Esophagus squamous epithelium (tissue), 5 donors: ENCODE measurements around the gene CCR2. TPM values are rescaled to one million over a fixed set of nuclear protein-coding genes. Genes with fewer than 3 reads are reported as not detected.
A peak's percentile ranks its signal among the peaks of the same experiment; 100 is the strongest.
"Not testable (repeated sequence)": the region's sequence is repeated elsewhere in the genome, so short reads cannot be mapped to it uniquely, and the experiment has no call there.

Experiments used
- DNase-seq: peaks from one replicate; lab custom pipeline; 2025; lab: John Stamatoyannopoulos, UW
- H3K27ac ChIP-seq, 4 donors: fragments of 200-600 bp; sonication (generic); one replicate each; pipeline ENCODE4 v1.5.1; 2016 to 2019; ENCODE audit warnings: mild to moderate bottlenecking in 1 of 4
- H3K27me3 ChIP-seq, 4 donors: fragments of 200-600 bp; sonication (generic); 1 replicate in 3 of 4; 2 replicates in 1 of 4; pipeline versions ENCODE4 v1.5.1 to v1.6.0; 2017 to 2021; ENCODE audit warnings: antibody characterized with exemption in 1 of 4
- H3K36me3 ChIP-seq, 3 donors: fragments of 200-600 bp; sonication (generic); one replicate each; pipeline ENCODE4 v1.5.1; 2016 to 2019
- H3K4me1 ChIP-seq, 3 donors: fragments of 200-600 bp; sonication (generic); one replicate each; pipeline ENCODE4 v1.5.1; 2017 to 2019
- H3K4me3 ChIP-seq, 4 donors: fragments of 200-600 bp; sonication (generic); 1 replicate in 3 of 4; 2 replicates in 1 of 4; pipeline ENCODE4 v1.5.1; 2016 to 2019; ENCODE audit warnings: mild to moderate bottlenecking in 2 of 4, moderate library complexity in 1 of 4
- H3K9me3 ChIP-seq, 3 donors: fragments of 200-600 bp; sonication (generic); one replicate each; pipeline ENCODE4 v1.5.1; 2016 to 2019
- CTCF ChIP-seq, 6 experiments: fragments of 450-650 bp in 4 of 6; fragments of 200-600 bp in 2 of 6; sonication (generic) in 2 of 6; IDR thresholded peaks; one replicate each; pipeline ENCODE4 v1.5.1; 2016 to 2019; ENCODE audit warnings: antibody characterized with exemption in 6 of 6, mild to moderate bottlenecking in 4 of 6, moderate library complexity in 4 of 6
- POLR2A ChIP-seq, 4 donors: fragments of 450-650 bp; IDR thresholded peaks; one replicate each; pipeline ENCODE4 v1.6.1; 2017; ENCODE audit warnings: antibody characterized with exemption in 4 of 4, mild to moderate bottlenecking in 4 of 4, moderate library complexity in 3 of 4
- WGBS, 2 donors: methylation state at CpG; one replicate each; pipeline ENCODE4 v1.1.5; 2018; 5-methylcytosine and 5-hydroxymethylcytosine counted together
- intact Hi-C: fragments of 100-400 bp; cut with DNase I; formaldehyde crosslinking; loops from one replicate; pipeline ENCODE4 v1.15.0; 2022
- total RNA-seq, 4 donors: library from RNA; depleted of rRNA; stranded (reverse); fragments of >200 nt; gene quantifications; one replicate each; pipeline ENCODE4 v1.1.0, GENCODE V29; 2016
- donor health status: DM: yes; HTN: yes; CAD: no.

CCR2 gene
- total RNA-seq, 4 donors from 2014 or later: 0.40 to 6.0 (median 1.9) TPM

DNA sequence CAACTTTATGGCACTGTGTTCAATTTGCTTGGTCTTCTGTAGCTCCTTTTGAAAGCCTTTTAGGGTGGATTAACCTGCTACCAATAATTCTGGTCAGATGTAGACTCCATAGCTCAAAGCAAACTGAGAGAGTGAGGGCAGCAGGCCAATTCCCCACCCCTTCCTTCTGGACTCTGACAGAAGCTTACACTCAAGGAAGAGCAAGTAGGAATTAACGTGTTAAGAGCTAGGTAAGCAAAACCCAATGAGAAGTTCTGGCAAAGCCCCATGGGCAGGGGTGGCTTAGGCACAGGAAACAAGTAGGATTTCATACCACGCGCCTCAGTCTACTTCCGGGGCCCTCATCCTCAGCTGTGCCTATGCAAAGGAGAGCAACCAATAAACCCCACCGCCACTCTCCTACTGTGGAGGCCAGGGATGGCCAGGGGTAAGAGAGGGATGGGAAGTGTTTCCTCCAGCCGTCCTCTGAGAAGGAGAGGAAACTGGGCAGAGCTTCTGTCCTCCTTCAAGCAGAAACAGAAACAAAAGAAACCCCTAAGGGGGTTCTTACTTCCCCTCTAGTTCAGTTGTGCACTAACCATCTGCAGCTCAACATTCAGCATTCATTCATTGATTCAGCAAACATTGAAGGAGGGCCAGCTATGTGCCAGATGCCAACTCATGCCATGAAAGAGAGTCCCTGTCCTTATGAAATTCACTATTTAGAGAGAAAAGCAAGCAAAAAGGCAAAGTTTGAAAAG is 29.5 kb downstream of the CCR2 start:
- Histone ChIP-seq H3K27me3 (no peaks in the 10 kb centered on the region), H3K4me1 (peaks cover 7 to 54% (median 10%) of the 10 kb centered on the region in 3 donors), H3K9me3 (no peaks in the 10 kb centered on the region), H3K36me3 (no peaks in the 10 kb centered on the region), H3K27ac (no peak overlapping the region), H3K4me3 (no peak overlapping the region)
- WGBS, 2 donors: 41 to 50% methylated on average over 6 of the region's 6 CpGs
- no peak for TF ChIP-seq CTCF (IDR thresholded peaks at IDR 0.05)
- TF ChIP-seq POLR2A (IDR thresholded peaks at IDR 0.05): no peak
- DNase-seq: no peak
- intact Hi-C loops: no loop called here

DNA sequence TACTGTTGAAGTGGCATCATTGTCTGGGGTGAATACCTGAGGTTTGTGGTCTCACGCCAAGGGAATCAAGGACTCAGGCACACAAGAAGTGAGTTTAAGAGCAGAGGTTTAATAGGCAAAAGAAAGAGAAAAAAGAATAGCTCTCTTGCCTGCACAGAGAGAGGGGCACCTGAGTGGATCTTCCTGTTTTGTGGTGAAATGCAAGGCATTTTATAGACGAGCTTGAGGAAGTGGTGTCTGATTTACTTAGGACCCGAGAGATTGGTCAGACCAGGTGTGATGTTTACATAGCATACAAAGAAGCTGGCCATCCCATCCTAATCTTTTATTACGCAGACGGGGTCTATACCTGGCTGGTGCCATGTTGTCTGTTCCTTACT is 30.0 kb downstream of the CCR2 start:
- TF ChIP-seq CTCF (IDR thresholded peaks at IDR 0.05): no peak
- TF ChIP-seq POLR2A (IDR thresholded peaks at IDR 0.05): no peak
- no peak overlapping the region for H3K4me3 ChIP-seq
- intact Hi-C loops: no loop called here
- H3K27ac ChIP-seq: no peak overlapping the region
- H3K4me1 ChIP-seq: peaks cover 7 to 49% (median 10%) of the 10 kb centered on the region in 3 donors
- no peaks in the 10 kb centered on the region for H3K9me3 ChIP-seq
- no peaks in the 10 kb centered on the region for H3K36me3 ChIP-seq
- H3K27me3 ChIP-seq: no peaks in the 10 kb centered on the region
- 57 to 64% methylated on average over 5 of the region's 5 CpGs for WGBS, 2 donors
- no peak for DNase-seq

DNA sequence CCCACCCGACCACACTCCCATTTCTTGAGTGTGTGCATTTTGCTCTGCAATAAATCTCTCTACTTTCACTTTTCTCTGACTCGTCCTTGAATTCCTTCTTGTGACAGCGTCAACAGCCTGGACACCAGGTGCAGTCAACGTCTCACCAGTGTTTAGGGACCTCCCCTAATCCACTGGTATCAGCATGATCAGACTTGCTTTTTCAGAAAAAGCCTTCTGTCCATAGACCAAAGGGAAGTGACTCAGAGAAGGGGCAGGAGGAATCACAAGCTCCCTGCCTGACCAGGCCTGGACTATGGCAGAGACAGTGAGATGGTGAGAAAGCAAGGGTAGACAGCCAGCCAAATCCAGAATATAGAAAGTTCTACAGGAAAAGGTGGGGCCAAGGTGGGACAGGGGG is 32.3 kb downstream of the CCR2 start:
- no peaks in the 10 kb centered on the region for H3K36me3 ChIP-seq
- TF ChIP-seq POLR2A (IDR thresholded peaks at IDR 0.05): no peak
- TF ChIP-seq CTCF (IDR thresholded peaks at IDR 0.05): no peak
- no peak for DNase-seq
- intact Hi-C loops: no loop called here
- peaks cover 0 to 33% (median 10%) of the 10 kb centered on the region in 3 donors for H3K4me1 ChIP-seq
- peak overlapping the region in 1 of 4 donors; percentile 12 for H3K27ac ChIP-seq
- H3K4me3 ChIP-seq: no peak overlapping the region
- no peaks in the 10 kb centered on the region for H3K27me3 ChIP-seq
- H3K9me3 ChIP-seq: no peaks in the 10 kb centered on the region
- WGBS, 2 donors: 20 to 35% methylated on average over 2 to 4 of the region's 4 CpGs

DNA sequence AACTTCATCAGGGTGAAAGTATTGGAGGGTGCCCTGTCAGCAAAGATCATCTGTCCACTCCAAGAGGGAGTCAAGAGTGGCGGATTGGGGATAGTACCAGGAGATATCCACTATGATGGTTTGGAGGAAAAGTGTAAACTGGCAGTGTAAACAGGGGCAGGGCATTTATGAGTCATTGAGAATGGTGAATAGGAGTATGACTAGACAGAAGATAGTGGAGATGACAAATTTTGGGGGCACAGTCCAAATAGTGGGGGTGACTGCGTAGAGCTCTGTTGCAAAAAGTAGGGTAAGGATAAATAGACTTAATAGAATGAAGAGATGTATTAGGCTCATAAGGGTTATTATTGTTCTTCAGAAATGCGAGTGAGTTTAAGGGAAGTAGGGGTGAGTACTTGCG is 34.9 kb downstream of the CCR2 start:
- H3K36me3 ChIP-seq, H3K27ac ChIP-seq, H3K9me3 ChIP-seq, H3K27me3 ChIP-seq, H3K4me3 ChIP-seq, DNase-seq, intact Hi-C loops: not testable (repeated sequence)
- peaks cover 0 to 12% (median 5%) of the 10 kb centered on the region in 3 donors for H3K4me1 ChIP-seq
- WGBS, 2 donors: 83 to 94% methylated on average over 4 of the region's 4 CpGs

- peaks cover 0 to 12% (median 5%) of the 10 kb centered on the region in 3 donors for H3K4me1 ChIP-seq
- H3K9me3 ChIP-seq: no peaks in the 10 kb centered on the region
- no peak for DNase-seq
- no peak overlapping the region for H3K27ac ChIP-seq
- intact Hi-C loops: no loop called here
- no peaks in the 10 kb centered on the region for H3K27me3 ChIP-seq
- no peak overlapping the region for H3K4me3 ChIP-seq
- WGBS, 2 donors: 81 to 93% methylated on average over 6 of the region's 6 CpGs
- TF ChIP-seq CTCF (IDR thresholded peaks at IDR 0.05) (no peak), POLR2A (IDR thresholded peaks at IDR 0.05) (no peak)
- no peaks in the 10 kb centered on the region for H3K36me3 ChIP-seq
These were observed 35.4 kb downstream of the CCR2 start for GRCh38 chr3:46389306-46389705.

- H3K27me3 ChIP-seq, intact Hi-C loops, DNase-seq, H3K4me3 ChIP-seq, H3K9me3 ChIP-seq, H3K4me1 ChIP-seq, H3K27ac ChIP-seq, H3K36me3 ChIP-seq: not testable (repeated sequence)
- 88 to 89% methylated on average over 5 of the region's 5 CpGs for WGBS, 2 donors
These were observed 37.6 kb downstream of the CCR2 start for GRCh38 chr3:46391526-46391925.
